GM18909 (cell line): ENCODE data around the gene SFMBT2.
"Not testable (repeated sequence)": the region's sequence is repeated elsewhere in the genome, so short reads cannot be mapped to it uniquely, and the experiment has no call there.

ENCODE experiments used
- ATAC-seq: cut with Tn5 transposase; IDR thresholded peaks from one replicate; pipeline ENCODE4 v1.9.1; 2021; ENCODE audit warnings: mild to moderate bottlenecking; ENCODE audit not compliant: unreplicated experiment, poor library complexity

The SFMBT2 gene

DNA sequence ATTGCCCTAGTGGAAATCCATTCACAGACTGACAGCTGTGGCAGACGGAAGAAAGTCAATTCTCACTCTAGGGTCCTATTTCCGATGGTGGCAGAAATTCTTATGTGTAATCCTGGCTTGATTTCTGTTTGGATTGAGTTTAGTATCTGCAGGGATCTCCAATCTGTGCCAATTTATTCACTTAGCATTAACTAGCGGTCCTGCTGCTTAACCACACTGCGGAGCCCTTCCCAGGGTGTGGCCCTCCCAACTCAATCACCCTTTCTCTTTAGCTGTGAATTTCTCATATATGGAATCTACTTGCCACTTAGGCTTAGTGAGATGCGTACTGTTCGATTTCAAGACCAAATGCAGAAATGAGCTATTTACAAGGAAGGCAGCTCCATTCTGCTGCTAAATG, 215.7 kb downstream of the SFMBT2 start:
- ATAC-seq = no peak

DNA sequence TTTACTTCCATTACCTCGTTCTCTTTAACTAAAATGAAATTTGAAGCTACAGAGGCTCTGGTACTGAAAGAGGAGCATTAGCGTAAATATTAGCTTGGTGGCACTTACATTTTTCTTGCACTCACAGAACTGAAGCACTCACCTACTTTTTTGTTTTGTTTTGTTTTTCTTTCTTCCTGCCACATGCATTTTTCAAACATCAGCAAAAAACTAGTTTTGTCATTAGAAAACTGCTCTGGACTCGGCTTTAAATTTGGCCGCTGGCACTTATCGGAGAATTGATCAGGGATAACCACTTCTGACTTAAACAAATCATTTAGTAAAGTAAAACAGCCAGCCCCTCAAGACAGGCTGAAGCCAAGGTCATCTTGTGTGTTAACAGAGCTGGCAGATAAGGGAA, 216.3 kb downstream of the SFMBT2 start:
- ATAC-seq = no peak

DNA sequence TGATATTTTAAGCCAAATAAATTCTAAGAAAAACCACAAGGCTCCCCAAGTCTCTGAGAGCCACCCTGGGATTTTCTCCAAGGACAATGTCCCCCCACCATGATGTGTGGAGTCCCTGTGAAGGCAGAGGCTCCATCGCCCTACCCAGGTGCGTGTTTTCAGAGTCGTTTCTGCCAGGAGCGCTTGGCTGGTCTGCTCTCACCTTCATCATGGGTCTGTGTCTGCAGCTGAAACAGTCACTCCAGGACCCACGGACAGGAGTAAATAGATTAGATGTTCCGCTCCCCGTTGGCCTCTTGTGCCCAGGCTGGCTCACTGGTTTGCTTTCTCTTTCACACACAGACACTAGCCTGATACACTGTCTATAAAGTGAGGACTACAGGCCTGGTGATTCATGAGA, 217.5 kb downstream of the SFMBT2 start:
- ATAC-seq = no peak

DNA sequence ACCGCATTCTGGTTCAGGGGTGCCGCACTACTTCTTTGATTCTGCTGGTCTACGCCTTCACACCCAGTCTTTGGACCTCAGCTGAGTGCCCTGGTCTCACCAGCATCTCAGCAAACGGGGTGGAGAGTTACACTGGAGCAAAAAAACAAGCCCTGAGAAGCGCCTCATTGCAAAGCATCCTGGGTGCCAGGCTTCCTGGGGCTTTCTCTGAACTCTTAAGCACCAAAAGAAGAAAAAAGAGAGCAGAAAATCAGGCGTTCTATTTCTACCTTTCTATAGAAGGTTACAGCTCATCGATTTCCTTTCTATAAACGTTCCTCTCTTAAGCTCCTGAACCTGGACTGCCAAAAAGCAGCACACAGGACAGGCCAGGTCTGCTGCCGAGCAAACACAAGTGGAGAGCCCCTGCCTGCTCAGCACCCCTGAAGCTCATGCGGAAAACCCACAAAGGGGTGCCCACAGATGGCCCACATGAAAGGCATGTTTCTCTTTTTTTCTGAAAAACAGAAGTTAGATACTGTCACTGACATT, 217.9 kb downstream of the SFMBT2 start:
- ATAC-seq = no peak

DNA sequence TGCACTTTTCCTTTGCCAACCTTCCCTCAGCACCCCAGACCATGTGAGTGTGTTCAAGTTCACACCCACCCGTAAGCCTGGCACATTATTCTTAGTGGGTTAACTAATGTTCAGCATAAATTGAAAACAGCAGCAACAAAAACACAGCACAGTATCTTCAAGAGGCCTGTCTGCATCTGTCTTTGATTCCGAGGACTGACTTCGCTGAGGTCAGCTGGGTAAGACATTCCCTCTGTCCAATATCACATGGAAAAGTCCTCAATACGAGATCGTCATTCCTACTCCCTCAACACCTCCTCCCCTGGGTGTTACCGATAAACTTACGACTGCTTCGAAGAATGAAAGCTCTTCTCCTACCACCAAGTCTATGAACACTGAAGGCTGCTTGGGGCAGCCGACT, 218.8 kb downstream of the SFMBT2 start:
- ATAC-seq = no peak

DNA sequence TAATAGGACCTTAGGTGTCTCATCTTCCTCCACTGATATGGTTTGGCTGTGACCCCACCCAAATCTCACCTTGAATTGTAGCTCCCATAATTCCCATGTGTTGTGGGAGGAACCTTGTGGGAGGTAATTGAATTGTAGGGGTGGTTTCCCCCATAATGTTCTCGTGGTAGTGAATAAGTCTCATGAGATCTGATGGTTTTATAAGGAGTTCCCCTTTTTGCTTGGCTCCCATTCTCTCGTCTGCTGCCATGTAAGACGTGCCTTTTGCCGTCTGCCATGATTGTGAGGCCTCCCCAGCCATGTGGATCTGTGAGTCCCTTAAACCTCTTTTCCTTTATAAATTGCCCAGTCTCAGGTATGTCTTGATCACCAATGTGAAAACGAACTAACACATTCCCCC, 220.1 kb downstream of the SFMBT2 start:
- not testable (repeated sequence) for ATAC-seq

DNA sequence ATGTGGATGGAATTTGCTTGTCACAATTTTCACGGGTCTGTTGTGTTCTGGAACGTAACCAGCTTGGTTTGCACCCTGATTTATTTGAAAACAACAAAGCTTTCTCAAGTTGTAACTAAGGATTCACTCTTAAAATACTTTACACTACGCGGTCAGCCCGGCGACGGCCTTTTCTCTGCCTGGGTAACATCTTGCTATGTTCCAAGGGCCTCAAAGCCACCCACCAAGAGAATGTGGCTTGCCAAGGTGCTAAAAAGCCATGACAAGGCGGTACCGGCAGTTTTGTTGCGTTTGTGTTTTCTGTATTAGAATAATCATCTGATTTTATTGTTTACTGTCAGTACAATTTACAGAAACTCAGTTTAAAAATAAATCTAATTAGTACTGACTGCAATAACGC, 220.9 kb downstream of the SFMBT2 start:
- ATAC-seq = no peak

DNA sequence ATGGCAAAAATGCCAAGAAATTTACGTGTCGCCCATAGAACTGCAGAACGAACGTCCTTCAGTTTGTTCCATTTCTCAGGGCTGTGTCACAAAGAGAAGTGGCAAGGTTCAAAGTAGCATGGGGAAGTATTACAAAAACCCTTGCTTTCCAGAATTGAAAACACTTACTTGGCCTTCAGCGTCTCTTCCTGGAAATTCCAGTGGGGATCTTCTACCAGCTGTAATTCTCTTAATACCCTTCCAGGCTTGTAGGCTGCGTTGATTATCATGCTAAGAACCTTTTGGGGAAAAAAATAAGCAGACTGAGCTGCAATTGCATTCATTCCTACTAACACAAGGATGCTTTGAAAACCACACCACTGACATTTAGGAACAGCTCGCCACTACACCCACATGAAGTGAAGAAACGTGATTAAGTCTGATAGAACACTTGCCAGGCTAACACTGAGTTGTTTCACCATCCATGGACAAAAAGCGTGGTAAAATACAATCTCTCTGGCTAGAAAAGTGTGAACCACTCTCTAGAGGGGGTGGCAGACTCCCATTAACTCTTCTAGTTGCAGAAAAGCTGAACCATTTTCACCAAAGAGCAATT, 222.3 kb downstream of the SFMBT2 start:
- ATAC-seq = no peak

DNA sequence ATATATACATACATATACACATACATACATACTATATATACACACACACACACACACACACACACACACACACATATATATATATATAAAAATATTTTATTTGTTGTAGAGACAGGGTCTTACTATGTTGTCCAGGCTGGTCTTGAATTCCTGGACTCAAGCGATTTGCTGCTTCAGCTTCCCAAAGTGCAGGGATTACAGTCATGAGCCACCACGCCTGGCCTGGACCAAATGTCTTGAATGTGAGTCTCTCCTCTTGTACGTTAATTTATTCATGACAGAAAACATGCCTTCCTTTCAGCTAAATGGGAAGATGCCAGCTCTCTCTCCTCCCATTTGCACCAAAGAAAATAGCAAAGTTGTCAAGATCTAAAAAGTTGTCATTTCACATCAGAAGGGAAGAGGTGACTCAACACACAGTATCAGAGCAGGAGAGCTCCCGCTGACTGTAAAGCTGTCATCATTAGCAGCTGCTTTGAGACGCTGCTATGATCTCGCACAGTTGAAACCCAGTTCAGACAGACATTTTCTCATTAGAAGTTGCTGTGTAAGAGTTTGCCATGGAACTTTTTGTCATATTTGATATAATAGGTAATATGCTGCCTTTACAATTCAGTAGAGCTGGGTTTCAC, 224.3 kb downstream of the SFMBT2 start:
- ATAC-seq = no peak

DNA sequence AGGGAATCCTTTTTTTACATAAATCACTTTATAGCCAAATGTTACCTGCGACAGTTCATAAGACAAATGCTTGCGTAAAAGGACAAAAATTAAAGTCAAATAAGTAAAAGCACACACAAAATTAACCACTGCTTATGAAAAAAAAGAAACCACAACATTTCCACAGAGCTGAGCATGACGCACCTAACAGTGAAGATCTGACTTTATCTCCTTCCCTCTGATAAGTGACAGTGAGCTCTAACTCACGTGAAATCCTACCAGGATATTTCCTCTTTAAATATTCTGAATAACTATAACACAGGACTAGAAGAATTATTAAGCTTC, 225.5 kb downstream of the SFMBT2 start:
- no peak for ATAC-seq

DNA sequence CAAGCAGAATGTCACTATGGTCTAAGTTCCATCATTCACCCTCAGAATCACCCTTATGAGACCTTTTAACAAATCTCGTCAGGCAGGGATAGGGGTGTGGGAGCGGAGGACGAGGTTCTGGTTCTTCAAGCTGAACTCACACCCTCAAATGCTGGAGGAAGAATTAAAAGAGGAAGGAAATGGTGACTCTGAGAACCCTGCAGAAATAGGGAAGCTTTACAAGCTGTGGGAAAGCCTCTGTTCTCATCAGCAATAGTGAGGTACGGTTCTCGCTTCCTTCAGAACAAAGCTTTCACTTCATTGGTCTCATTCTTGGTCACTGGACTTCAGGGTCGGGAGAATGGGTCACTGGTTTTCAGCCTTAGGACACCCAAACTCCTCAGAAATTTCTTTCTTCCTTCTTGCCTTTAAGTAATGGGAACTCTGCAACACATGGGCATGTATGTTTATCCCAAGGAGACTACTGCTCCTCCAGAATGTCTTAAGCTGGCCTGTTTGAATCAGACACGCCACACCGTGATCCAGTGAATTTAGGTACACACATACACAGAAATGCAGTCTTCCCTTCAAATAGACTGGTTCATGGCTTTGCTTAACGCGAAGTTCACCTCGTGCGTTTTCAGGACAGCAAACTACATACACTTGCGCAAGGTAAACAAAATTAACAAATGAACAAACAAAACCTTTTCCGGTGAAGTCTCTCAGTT, 226.0 kb downstream of the SFMBT2 start:
- ATAC-seq = peak; percentile 60

DNA sequence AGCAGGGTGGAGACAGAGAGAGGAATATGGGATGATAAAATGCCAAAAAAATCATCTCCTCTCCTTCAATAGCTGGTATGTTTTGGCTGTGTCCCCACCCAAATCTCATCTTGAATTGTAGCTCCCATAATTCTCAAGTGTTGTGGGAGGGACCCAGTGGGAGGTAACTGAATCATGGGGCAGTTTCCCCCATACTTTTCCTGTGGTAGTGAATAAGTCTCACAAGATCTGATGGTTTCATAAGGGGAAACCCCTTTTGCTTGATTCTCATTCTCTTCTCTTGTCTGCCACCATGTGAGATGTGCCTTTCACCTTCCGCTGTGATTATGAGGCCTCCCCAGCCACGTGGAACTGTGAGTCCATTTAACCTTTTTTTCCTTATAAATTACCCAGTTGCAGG, 226.7 kb downstream of the SFMBT2 start:
- ATAC-seq = not testable (repeated sequence)

DNA sequence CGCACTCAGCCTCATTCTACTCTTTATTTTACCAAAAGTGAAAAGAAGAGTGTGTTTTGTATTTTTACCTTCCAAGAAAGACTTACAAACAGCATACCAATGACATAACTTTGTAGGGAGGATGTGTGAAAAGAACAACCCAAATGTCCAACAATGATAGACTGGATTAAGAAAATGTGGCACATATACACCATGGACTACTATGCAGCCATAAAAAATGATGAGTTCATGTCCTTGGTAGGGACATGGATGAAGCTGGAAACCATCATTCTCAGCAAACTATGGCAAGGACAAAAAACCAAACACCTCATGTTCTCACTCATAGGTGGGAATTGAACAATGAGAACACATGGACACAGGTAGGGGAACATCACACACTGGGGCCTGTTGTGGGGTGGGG, 228.5 kb downstream of the SFMBT2 start:
- ATAC-seq = not testable (repeated sequence)

DNA sequence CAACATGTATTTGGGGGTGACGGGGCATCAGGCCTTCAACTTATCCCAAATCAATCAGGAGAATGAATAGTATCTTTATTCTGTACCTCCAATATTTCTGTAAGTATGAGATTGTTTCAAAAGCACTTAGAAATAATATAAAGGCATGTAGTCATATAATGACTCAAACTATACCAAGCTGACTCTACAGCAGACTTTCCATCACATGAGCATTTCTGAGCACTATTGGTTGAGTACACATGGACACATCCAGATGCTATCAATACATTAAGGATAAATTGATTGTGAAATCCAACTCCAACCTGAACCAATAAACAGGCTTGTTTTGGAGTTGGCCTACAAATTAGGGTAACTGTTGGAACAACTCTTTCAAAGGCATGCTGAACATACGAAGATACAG, 229.4 kb downstream of the SFMBT2 start:
- no peak for ATAC-seq

DNA sequence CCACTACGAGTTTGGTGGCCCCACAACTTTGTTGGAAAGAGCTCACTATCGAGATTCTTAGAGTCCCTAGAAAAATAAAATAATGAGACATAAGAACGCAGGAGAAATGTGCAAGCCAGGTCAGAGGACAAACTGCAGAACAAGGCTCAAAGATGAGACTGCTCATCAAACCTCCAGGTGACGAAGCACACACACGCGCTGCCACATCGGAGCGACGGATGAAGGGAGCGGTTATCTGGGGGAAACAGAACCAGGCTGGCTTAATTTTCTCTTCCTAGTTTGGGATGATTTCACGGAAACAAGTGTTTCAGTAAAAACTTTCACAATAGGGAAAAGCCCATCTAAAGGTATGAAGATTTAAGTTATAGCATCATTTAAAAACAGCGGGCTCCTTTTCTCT, 231.3 kb downstream of the SFMBT2 start:
- no peak for ATAC-seq

DNA sequence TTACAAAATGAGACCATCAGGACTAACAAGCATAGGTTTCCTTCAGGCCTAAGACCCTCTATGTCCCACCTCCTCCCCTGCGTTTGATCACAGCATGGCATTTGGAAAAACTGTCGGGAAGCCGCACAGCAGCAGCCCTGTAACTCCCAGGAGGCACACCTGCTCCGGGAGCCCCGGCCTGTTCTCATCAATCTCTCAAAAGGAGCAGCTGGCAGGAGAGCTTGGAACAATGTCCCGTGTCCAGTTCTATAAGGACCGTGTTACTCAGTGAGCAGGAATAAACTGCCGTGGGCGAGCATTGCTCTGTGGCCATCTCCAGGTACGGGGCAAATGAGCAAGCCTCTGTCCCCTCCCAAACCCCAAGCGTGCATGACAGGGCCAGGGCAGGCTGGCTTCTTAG, 236.9 kb downstream of the SFMBT2 start:
- ATAC-seq = no peak

DNA sequence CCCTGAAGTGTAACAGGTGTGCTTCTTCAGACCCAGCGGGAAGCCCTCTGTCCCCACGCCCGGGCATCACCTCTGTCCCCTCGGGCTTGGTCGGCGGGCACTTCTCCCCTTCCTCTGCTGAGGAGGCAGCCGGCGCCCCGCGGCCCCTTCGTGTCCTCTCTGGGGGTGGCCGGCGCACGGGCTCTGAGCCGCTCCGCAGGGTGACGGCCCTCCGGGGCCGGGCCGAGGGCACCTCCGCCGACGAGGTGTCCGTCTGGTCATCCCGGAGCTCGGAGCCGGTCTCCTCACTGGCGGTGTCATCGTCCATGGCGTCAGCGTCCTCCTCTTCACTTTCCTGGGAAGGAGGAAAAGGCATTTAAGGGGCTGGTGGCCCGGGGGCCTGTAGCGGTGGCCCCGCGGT, 239.0 kb downstream of the SFMBT2 start:
- ATAC-seq = no peak

DNA sequence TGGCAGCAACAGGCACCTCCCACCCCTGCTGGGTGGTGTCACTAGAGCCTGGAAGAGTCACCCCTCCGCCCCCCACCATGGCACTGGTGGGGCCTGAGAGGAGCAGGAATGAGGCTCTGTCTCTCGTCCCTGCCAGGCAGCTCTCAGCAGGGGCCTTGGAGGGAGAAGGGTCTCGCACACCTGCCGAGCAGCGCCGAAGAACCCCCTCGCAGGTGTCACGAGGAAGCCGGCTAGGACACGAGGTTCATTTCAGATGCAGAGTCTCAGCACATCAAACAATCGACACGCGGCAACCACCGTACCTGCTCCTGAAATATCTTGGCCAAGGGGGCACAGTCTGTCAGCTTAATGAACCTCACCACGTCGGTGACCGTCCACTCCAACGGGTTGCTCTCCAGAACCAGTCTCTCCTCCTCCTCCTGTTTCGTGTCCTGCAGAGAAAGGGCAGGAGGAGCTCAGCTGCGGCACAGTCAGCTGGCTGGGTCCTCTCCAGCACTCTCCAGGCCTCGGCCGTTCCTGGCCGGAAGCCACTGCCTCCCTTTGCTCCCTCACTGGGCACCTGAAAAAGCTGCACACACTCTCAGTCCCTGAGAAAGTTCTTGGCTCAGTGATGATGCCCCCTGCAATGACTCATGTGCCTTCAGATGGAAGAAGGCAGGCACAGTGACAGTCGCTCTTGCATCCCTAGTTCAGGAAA, 240.1 kb downstream of the SFMBT2 start:
- no peak for ATAC-seq

DNA sequence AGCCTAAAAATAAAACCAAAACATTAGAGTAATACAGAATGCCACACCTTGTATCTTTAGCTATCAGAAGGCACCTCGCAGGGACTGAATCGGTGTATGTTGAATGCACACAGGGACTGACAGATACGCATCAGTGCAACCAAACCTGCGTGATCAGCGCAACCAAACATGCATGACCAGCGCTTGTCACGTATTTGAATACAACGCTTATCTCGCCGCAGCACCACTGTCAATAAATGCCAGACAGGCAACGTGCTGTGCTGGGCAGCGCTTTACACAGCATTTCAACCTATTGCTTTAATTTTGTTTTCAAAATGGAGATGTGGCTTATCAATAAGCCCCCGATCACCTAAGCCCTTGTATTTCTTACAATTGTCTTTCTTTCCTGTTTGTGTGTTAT, 242.4 kb downstream of the SFMBT2 start:
- ATAC-seq = no peak

DNA sequence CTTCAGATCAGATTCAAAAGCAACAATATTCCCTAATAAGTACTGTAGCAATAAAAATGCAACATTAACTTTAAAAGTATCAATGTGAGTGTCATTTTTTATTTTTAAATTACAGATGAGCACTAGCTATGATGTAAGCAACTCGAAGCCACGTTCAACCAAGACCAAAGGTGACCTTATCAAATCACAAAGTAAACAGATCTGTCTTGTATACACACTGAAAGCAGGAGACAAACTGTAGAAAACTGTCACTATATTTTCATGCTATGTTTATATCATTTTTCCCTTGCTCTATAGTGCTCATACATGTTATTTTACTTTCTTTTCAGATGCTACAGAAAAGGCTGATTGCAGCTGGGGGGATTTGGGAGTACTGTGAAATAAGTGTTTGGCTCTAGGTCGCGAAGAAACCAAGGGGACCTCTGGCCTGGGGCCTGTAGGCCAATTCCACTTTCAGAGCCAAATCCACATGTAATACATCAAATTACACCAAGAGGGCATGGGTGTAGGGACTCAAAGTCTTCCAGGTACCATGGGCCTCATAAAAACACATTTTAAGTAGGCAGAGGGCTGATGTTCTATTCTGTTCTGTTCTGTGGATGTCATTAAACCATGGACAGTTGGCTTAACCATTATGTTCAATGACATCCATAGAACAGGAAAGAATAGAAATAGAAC, 245.2 kb downstream of the SFMBT2 start:
- ATAC-seq = no peak

DNA sequence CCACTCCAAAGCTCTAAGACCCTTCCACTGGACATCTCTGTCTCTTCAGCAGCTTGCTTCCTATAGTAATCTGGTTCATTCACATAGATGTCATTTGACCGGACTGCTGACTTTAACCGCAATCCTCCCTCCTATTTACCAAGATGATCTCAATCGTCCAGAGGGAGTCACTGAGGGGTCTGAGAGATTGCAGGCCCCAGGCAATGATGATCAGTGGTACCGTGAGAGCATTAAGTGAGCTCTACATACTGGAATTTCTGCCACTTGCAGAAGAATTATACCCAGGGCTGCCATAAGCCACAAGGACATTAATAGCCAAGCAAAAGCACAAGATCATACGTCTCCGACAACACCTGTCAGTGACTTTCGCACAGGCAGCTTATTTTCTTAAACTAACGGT, 245.9 kb downstream of the SFMBT2 start:
- no peak for ATAC-seq
